HEK293T (cell line): ENCODE results near the gene SMC1B.

ENCODE experiments used
- CTCF ChIA-PET: fragments of 350-600 bp; formaldehyde crosslinking; extraction: SDS; loops from one replicate; lab custom pipeline; 2021; ENCODE audit warnings: antibody characterized with exemption, inconsistent platforms; lab: Yijun Ruan, JAX
- POLR2A ChIA-PET: fragments of 350-600 bp; formaldehyde crosslinking; extraction: SDS; loops from one replicate; lab custom pipeline; 2020; ENCODE audit warnings: antibody characterized with exemption, inconsistent platforms; lab: Yijun Ruan, JAX
- DNase-seq: peaks from one replicate; pipeline ENCODE4 v3.0.0; 2012; ENCODE audit warnings: mixed read lengths; ENCODE audit errors: extremely low spot score
- ARNT ChIP-seq: fragments of 450-650 bp; IDR thresholded peaks from 2 replicates; pipeline ENCODE4 v1.6.1; 2017; ENCODE audit warnings: mild to moderate bottlenecking
- BHLHE40 ChIP-seq: fragments of 450-650 bp; IDR thresholded peaks from 2 replicates; pipeline ENCODE4 v1.6.1; 2016; ENCODE audit warnings: mild to moderate bottlenecking, moderate library complexity, borderline replicate concordance
- CTBP1 ChIP-seq: fragments of 450-650 bp; IDR thresholded peaks from 2 replicates; pipeline ENCODE4 v1.6.1; 2016; ENCODE audit warnings: borderline replicate concordance
- ELF4 ChIP-seq: fragments of 450-650 bp; IDR thresholded peaks from 2 replicates; pipeline ENCODE4 v1.6.1; 2017; ENCODE audit warnings: antibody characterized with exemption
- FOXA1 ChIP-seq: fragments of 450-650 bp; IDR thresholded peaks from 2 replicates; pipeline ENCODE4 v1.6.1; 2016; ENCODE audit warnings: mild to moderate bottlenecking
- FOXK2 ChIP-seq: fragments of 450-650 bp; IDR thresholded peaks from 2 replicates; pipeline ENCODE4 v1.6.1; 2016; ENCODE audit warnings: mild to moderate bottlenecking
- FOXM1 ChIP-seq: fragments of 450-650 bp; IDR thresholded peaks from 2 replicates; pipeline ENCODE4 v1.6.1; 2017; ENCODE audit warnings: mild to moderate bottlenecking, borderline replicate concordance
- HDGF ChIP-seq: fragments of 450-650 bp; IDR thresholded peaks from 2 replicates; pipeline ENCODE4 v1.6.1; 2017; ENCODE audit warnings: antibody characterized with exemption, borderline replicate concordance
- L3MBTL2 ChIP-seq: fragments of 450-650 bp; conservative IDR thresholded peaks from 2 replicates; pipeline ENCODE4 v1.6.1; 2016; ENCODE audit warnings: mild to moderate bottlenecking
- LEF1 ChIP-seq: fragments of 450-650 bp; IDR thresholded peaks from 2 replicates; pipeline ENCODE4 v1.6.1; 2017; ENCODE audit warnings: mild to moderate bottlenecking, borderline replicate concordance
- NFRKB ChIP-seq: fragments of 450-650 bp; IDR thresholded peaks from 2 replicates; pipeline ENCODE4 v1.6.1; 2016; ENCODE audit warnings: mild to moderate bottlenecking, moderate library complexity
- PKNOX1 ChIP-seq: fragments of 450-650 bp; IDR thresholded peaks from 2 replicates; pipeline ENCODE4 v1.6.1; 2016
- SP1 ChIP-seq: fragments of 450-650 bp; IDR thresholded peaks from 2 replicates; pipeline ENCODE4 v1.6.1; 2017
- SUZ12 ChIP-seq: fragments of 450-650 bp; IDR thresholded peaks from 2 replicates; pipeline ENCODE4 v1.6.1; 2016; ENCODE audit warnings: mild to moderate bottlenecking
- TARDBP ChIP-seq: fragments of 450-650 bp; IDR thresholded peaks from 2 replicates; pipeline ENCODE4 v1.6.1; 2016
- ZNF384 ChIP-seq: fragments of 450-650 bp; IDR thresholded peaks from 2 replicates; pipeline ENCODE4 v1.6.1; 2016

The SMC1B gene

GRCh38 chr22:45456811-45457210, 43.4 kb upstream of the SMC1B start:
- CTCF ChIA-PET, result interaction anchor here (1.4 kb wide), 1 partner anchor 97 kb away, joined by 5 read pairs; no protein-coding TSS in a partner anchor
- TF ChIP-seq LEF1 (no peak), BHLHE40 (no peak), FOXA1 (no peak), L3MBTL2 (no peak), NFRKB (no peak), SP1 (no peak), SUZ12 (no peak), ARNT (no peak), HDGF (no peak), FOXM1 (no peak), CTBP1 (no peak)
- POLR2A ChIA-PET, result no interaction called here
- DNase-seq, result no peak

GRCh38 chr22:45455621-45456020, 42.2 kb upstream of the SMC1B start:
- TF ChIP-seq ELF4, result no peak
- no peak for TF ChIP-seq ARNT
- no peak for TF ChIP-seq FOXK2
- no peak for TF ChIP-seq CTBP1
- TF ChIP-seq NFRKB, result no peak
- CTCF ChIA-PET, result interaction anchor here (1.4 kb wide), 1 partner anchor 98 kb away, joined by 5 read pairs; no protein-coding TSS in a partner anchor
- no peak for DNase-seq
- POLR2A ChIA-PET, result no interaction called here

- POLR2A ChIA-PET, result no interaction called here
- TF ChIP-seq TARDBP (no peak), SP1 (no peak), ELF4 (no peak), BHLHE40 (no peak), CTBP1 (no peak), ZNF384 (no peak), HDGF (no peak), SUZ12 (no peak), FOXM1 (no peak), FOXA1 (no peak), NFRKB (no peak)
- CTCF ChIA-PET, result no interaction called here
- no peak for DNase-seq
These were observed 41.8 kb upstream of the SMC1B start for GRCh38 chr22:45455212-45455611.

- ChIA-PET POLR2A (no interaction called here), CTCF (no interaction called here)
- no peak for DNase-seq
- no peak for TF ChIP-seq ELF4
- no peak for TF ChIP-seq ARNT
These were observed 40.9 kb upstream of the SMC1B start for GRCh38 chr22:45454275-45454674.

- no peak for TF ChIP-seq SP1
- no peak for TF ChIP-seq NFRKB
- TF ChIP-seq FOXK2, result no peak
- no peak for TF ChIP-seq BHLHE40
- no peak for TF ChIP-seq ELF4
- TF ChIP-seq ZNF384, result no peak
- no peak for TF ChIP-seq CTBP1
- TF ChIP-seq ARNT, result no peak
- TF ChIP-seq LEF1, result no peak
- no peak for TF ChIP-seq FOXM1
- no peak for TF ChIP-seq PKNOX1
- no peak for TF ChIP-seq L3MBTL2
- TF ChIP-seq TARDBP, result no peak
- TF ChIP-seq SUZ12, result no peak
- no peak for TF ChIP-seq FOXA1
- no peak for TF ChIP-seq HDGF
- CTCF ChIA-PET, result no interaction called here
- DNase-seq, result no peak
- POLR2A ChIA-PET, result no interaction called here
These were observed 40.4 kb upstream of the SMC1B start for GRCh38 chr22:45453764-45454163.

- TF ChIP-seq ELF4, result no peak
- TF ChIP-seq SUZ12, result no peak
- TF ChIP-seq NFRKB, result no peak
- no peak for TF ChIP-seq FOXM1
- TF ChIP-seq TARDBP, result no peak
- no peak for TF ChIP-seq HDGF
- TF ChIP-seq ARNT, result no peak
- no peak for TF ChIP-seq BHLHE40
- no peak for TF ChIP-seq FOXA1
- TF ChIP-seq SP1, result no peak
- TF ChIP-seq PKNOX1, result no peak
- TF ChIP-seq CTBP1, result no peak
- ChIA-PET CTCF (no interaction called here), POLR2A (no interaction called here)
- no peak for DNase-seq
These were observed 39.4 kb upstream of the SMC1B start for GRCh38 chr22:45452565-45453379.

GRCh38 chr22:45451972-45452371, 38.6 kb upstream of the SMC1B start:
- ChIA-PET POLR2A (no interaction called here), CTCF (no interaction called here)
- no peak for DNase-seq
- TF ChIP-seq LEF1 (no peak), SP1 (no peak), BHLHE40 (no peak), ELF4 (no peak), FOXM1 (no peak), TARDBP (no peak), CTBP1 (no peak), FOXA1 (no peak), L3MBTL2 (no peak), ZNF384 (no peak), NFRKB (no peak), FOXK2 (no peak)
